ENCODE data around the gene SEMA5A. TPM values are rescaled to one million over a fixed set of nuclear protein-coding genes. Genes with fewer than 3 reads are reported as not detected.

Gene SEMA5A
- total RNA-seq, 1 donor from 2014 or later: 43.2 TPM

- Histone ChIP-seq H3K27ac (replicated peaks) (no peak overlapping the region), H3K36me3 (no peaks in the 10 kb centered on the region), H3K4me1 (no peaks in the 10 kb centered on the region), H3K4me3 (no peak overlapping the region), H3K9me3 (replicated peaks) (no peaks in the 10 kb centered on the region), H3K27me3 (ENCODE audit: low read depth) (no peaks in the 10 kb centered on the region)
- no peak for DNase-seq
- intact Hi-C loops (cut with micrococcal nuclease): no loop called here
- TF ChIP-seq CTCF (IDR thresholded peaks at IDR 0.05; ENCODE audit: borderline replicate concordance): no peak
These were observed 376.3 kb downstream of the SEMA5A start for GRCh38 chr5:9169557-9169902.

GRCh38 chr5:9168791-9169556 lies 376.9 kb downstream of the SEMA5A start:
- Histone ChIP-seq H3K36me3 (no peaks in the 10 kb centered on the region), H3K27ac (replicated peaks) (no peak overlapping the region), H3K4me3 (no peak overlapping the region), H3K27me3 (ENCODE audit: low read depth) (no peaks in the 10 kb centered on the region), H3K9me3 (replicated peaks) (no peaks in the 10 kb centered on the region), H3K4me1 (no peaks in the 10 kb centered on the region)
- intact Hi-C loops (cut with micrococcal nuclease): no loop called here
- no peak for DNase-seq
- TF ChIP-seq CTCF (IDR thresholded peaks at IDR 0.05; ENCODE audit: borderline replicate concordance): no peak

- no peaks in the 10 kb centered on the region for H3K27me3 ChIP-seq (ENCODE audit: low read depth)
- H3K9me3 ChIP-seq (replicated peaks): no peaks in the 10 kb centered on the region
- no peak for TF ChIP-seq CTCF (IDR thresholded peaks at IDR 0.05; ENCODE audit: borderline replicate concordance)
- no peaks in the 10 kb centered on the region for H3K4me1 ChIP-seq
- H3K4me3 ChIP-seq: no peak overlapping the region
- no peaks in the 10 kb centered on the region for H3K36me3 ChIP-seq
- no peak overlapping the region for H3K27ac ChIP-seq (replicated peaks)
- intact Hi-C loops (cut with micrococcal nuclease): no loop called here
- no peak for DNase-seq
These were observed 379.4 kb downstream of the SEMA5A start for GRCh38 chr5:9166202-9167112.

- Histone ChIP-seq H3K36me3 (no peaks in the 10 kb centered on the region), H3K9me3 (replicated peaks) (no peaks in the 10 kb centered on the region), H3K4me3 (no peak overlapping the region), H3K27ac (replicated peaks) (no peak overlapping the region), H3K27me3 (ENCODE audit: low read depth) (no peaks in the 10 kb centered on the region), H3K4me1 (no peaks in the 10 kb centered on the region)
- no peak for DNase-seq
- no peak for TF ChIP-seq CTCF (IDR thresholded peaks at IDR 0.05; ENCODE audit: borderline replicate concordance)
- intact Hi-C loops (cut with micrococcal nuclease): no loop called here
These were observed 380.3 kb downstream of the SEMA5A start for GRCh38 chr5:9165546-9165945.

- Histone ChIP-seq H3K9me3 (replicated peaks) (no peaks in the 10 kb centered on the region), H3K36me3 (no peaks in the 10 kb centered on the region), H3K27me3 (ENCODE audit: low read depth) (no peaks in the 10 kb centered on the region), H3K4me3 (no peak overlapping the region), H3K4me1 (no peaks in the 10 kb centered on the region), H3K27ac (replicated peaks) (no peak overlapping the region)
- TF ChIP-seq CTCF (IDR thresholded peaks at IDR 0.05; ENCODE audit: borderline replicate concordance): no peak
- no peak for DNase-seq
- intact Hi-C loops (cut with micrococcal nuclease): no loop called here
These were observed 385.1 kb downstream of the SEMA5A start for GRCh38 chr5:9160747-9161146.
